ENCODE results near the gene TMIGD1. TPM values are rescaled to one million over a fixed set of nuclear protein-coding genes. Genes with fewer than 3 reads are reported as not detected.
A peak's percentile ranks its signal among the peaks of the same experiment; 100 is the strongest.

The TMIGD1 gene
- total RNA-seq, 1 experiment from 2014 or later, result not detected

GRCh38 chr17:30336369-30337171 is 2.7 kb upstream of the TMIGD1 start:
- CTCF ChIA-PET, result interaction anchor here (0.6 to 2.7 kb wide), 29 partner anchors 9 to 719 kb away, joined by 3 to 67 read pairs (median 4); partner anchors contain the start of genes BLMH and CRLF3
- POLR2A ChIA-PET, result interaction anchor here (1.0 kb wide), 2 partner anchors 211 to 232 kb away, joined by 3 to 6 read pairs; no protein-coding TSS in a partner anchor
- H3K79me2 ChIP-seq (ENCODE audit: insufficient read depth, low read length), result no peaks in the 10 kb centered on the region

More at GRCh38 chr17:30336369-30337171, 2.7 kb upstream of the TMIGD1 start:
- Histone ChIP-seq H3K9ac (ENCODE audit: low read length) (no peak overlapping the region), H3K36me3 (ENCODE audit: control insufficient read depth in 1 of 2, insufficient read depth in 2 of 2, low read length in 2 of 2) (no peaks in the 10 kb centered on the region), H3K9me2 (ENCODE audit: insufficient read depth) (no peaks in the 10 kb centered on the region), H3K27ac (ENCODE audit: low read depth, low read length) (no peak overlapping the region), H3K27me3 (ENCODE audit: insufficient read depth, low read length) (no peaks in the 10 kb centered on the region), H3K4me3 (replicated peaks in 1 of 2; ENCODE audit: low read depth in 1 of 2, low read length in 2 of 2) (peak overlapping the region in 1 of 2 experiments; percentile 37; a peak in 1 of 4 replicates), H3K9me3 (ENCODE audit: control insufficient read depth in 1 of 2, insufficient read depth in 1 of 2, low read depth in 1 of 2, low read length in 2 of 2) (no peaks in the 10 kb centered on the region), H2AFZ (ENCODE audit: low read depth, low read length, poor library complexity, severe bottlenecking) (peak overlapping the region; percentile 96), H4K20me1 (ENCODE audit: insufficient read depth) (no peaks in the 10 kb centered on the region), H3K4me1 (ENCODE audit: control insufficient read depth in 1 of 2, insufficient read depth in 2 of 2, low read length in 2 of 2) (peaks cover 7 to 20% of the 10 kb centered on the region in 2 experiments; a peak in 3 of 4 replicates), H3K4me2 (ENCODE audit: low read length) (peak overlapping the region; percentile 70)
- ATAC-seq (peak; percentile 80), DNase-seq (ENCODE audit: low read depth, low spot score) (peak; percentile 79)
- intact Hi-C loops (cut with micrococcal nuclease), result loop anchor here (1.0 kb wide), 2 partner anchors 211 to 232 kb away; no protein-coding TSS in a partner anchor
- TF ChIP-seq POLR2A (IDR thresholded peaks at IDR 0.05; ENCODE audit: borderline replicate concordance, extremely low read depth, insufficient read depth, insufficient read length) (no peak), CTCF (IDR thresholded peaks at IDR 0.05 in 2 of 3, conservative IDR thresholded peaks at IDR 0.05 in 1 of 3; ENCODE audit: borderline replicate concordance in 1 of 3, insufficient read depth in 1 of 3, low read depth in 2 of 3, low read length in 2 of 3) (peak; percentile 49 to 98 (median 89)), JUND (IDR thresholded peaks at IDR 0.05) (0 out of 2 replicates have a peak, but pooled peaks have one; percentile 10), FOSL1 (IDR thresholded peaks at IDR 0.05; ENCODE audit: low read depth) (0 out of 2 replicates have a peak, but pooled peaks have one; percentile 14), SP1 (IDR thresholded peaks at IDR 0.05; ENCODE audit: low read depth) (peak; percentile 20), YY1 (IDR thresholded peaks at IDR 0.05; ENCODE audit: extremely low read depth, insufficient replicate concordance, low read depth, low read length) (peak; percentile 83), SIN3A (IDR thresholded peaks at IDR 0.05; ENCODE audit: low read depth) (no peak), SRF (IDR thresholded peaks at IDR 0.05; ENCODE audit: low read depth) (0 out of 2 replicates have a peak, but pooled peaks have one; percentile 33), CBX3 (IDR thresholded peaks at IDR 0.05; ENCODE audit: low read depth) (peak; percentile 73), EZH2phosphoT487 (IDR thresholded peaks at IDR 0.05; ENCODE audit: borderline replicate concordance) (no peak), EGR1 (IDR thresholded peaks at IDR 0.05; ENCODE audit: low read depth) (peak; percentile 35; the same call in 1 of the 2 replicates), RAD21 (IDR thresholded peaks at IDR 0.05; ENCODE audit: low read depth) (peak; percentile 81; the same call in 1 of the 2 replicates), EZH2 (IDR thresholded peaks at IDR 0.05) (no peak), CEBPB (IDR thresholded peaks at IDR 0.05; ENCODE audit: low read depth) (0 out of 2 replicates have a peak, but pooled peaks have one; percentile 27), ZFX (IDR thresholded peaks at IDR 0.05) (no peak), MAX (IDR thresholded peaks at IDR 0.05) (no peak)
- no TSS peak for BruUV-seq (replicated peaks)
- RAD21 ChIA-PET (ENCODE audit: low non-redundant PET in 1 of 2, low total read pairs in 2 of 2, uncharacterized antibody in 2 of 2, unreplicated experiment in 2 of 2), result interaction anchor here (0.6 to 2.0 kb wide), 6 partner anchors 9 to 232 kb away, joined by 3 to 16 read pairs (median 6); partner anchors contain the start of gene BLMH (in 1 of the 2)
